DND-41 (cell line): ENCODE data around the gene INSM1.

Experiments used
- EZH2 ChIP-seq: IDR thresholded peaks from 3 replicates; pipeline ENCODE4 v1.6.1; 2012; ENCODE audit warnings: borderline replicate concordance, low read depth, mild to moderate bottlenecking, moderate library complexity, low read length, inconsistent platforms; ENCODE audit not compliant: severe bottlenecking
- TF ChIP-seq, protein P1 (sequence below): IDR thresholded peaks from 2 replicates; pipeline ENCODE4 v1.5.1; 2012; ENCODE audit warnings: borderline replicate concordance, low read length, moderate library complexity, mild to moderate bottlenecking; ENCODE audit not compliant: poor library complexity, severe bottlenecking; ENCODE audit errors: extremely low read depth

DNA sequence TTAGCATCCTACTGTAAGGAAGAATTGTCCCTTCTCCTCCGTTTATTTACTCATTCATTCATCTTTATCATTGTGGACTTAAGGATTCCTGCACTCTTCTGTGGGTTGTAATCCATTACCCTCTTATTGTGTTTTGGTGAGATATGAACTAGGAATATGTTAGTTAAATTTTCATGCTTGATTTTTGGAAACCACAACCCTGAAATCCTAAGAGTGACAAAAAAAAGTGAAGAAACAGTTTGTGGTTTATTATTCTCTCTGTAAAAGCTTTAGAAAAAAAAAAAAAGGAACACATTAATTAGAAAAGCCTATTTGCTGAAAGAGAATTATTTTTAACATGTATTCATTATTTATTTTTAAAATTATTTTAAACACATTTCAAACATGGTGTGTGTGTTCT lies 36.7 kb upstream of the INSM1 start:
- TF ChIP-seq, protein P1, sequence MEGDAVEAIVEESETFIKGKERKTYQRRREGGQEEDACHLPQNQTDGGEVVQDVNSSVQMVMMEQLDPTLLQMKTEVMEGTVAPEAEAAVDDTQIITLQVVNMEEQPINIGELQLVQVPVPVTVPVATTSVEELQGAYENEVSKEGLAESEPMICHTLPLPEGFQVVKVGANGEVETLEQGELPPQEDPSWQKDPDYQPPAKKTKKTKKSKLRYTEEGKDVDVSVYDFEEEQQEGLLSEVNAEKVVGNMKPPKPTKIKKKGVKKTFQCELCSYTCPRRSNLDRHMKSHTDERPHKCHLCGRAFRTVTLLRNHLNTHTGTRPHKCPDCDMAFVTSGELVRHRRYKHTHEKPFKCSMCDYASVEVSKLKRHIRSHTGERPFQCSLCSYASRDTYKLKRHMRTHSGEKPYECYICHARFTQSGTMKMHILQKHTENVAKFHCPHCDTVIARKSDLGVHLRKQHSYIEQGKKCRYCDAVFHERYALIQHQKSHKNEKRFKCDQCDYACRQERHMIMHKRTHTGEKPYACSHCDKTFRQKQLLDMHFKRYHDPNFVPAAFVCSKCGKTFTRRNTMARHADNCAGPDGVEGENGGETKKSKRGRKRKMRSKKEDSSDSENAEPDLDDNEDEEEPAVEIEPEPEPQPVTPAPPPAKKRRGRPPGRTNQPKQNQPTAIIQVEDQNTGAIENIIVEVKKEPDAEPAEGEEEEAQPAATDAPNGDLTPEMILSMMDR = no peak
- TF ChIP-seq EZH2 = no peak
